Measurements from ENCODE around the gene CDH4. TPM values are rescaled to one million over a fixed set of nuclear protein-coding genes. Genes with fewer than 3 reads are reported as not detected.
"Not testable (repeated sequence)": the region's sequence is repeated elsewhere in the genome, so short reads cannot be mapped to it uniquely, and the experiment has no call there.

The CDH4 gene
- total RNA-seq, 1 donor from 2014 or later, result 0.99 TPM

DNA sequence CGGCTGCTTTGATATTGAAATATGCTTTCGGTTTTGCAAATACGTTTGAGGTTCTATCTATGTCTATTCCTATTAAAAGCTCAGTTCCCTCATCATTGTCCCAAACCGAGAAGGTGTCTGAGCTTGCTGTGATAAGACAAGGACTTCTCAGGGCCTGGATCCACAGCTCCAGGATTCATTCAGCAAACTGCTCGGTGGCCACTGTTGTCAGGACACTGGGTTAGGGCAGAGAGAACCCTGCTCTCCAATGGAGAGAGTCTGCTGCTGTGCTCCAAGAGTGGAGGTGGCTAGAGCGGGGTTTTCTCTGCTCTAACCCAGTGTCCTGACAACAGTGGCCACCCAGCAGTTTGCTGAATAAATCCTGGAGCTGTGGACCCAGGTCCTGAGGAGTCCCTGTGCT is 198.5 kb downstream of the CDH4 start:
- H3K4me3 Mint-ChIP-seq (ENCODE audit: unreplicated experiment), result no peak overlapping the region
- TF ChIP-seq, protein P1, sequence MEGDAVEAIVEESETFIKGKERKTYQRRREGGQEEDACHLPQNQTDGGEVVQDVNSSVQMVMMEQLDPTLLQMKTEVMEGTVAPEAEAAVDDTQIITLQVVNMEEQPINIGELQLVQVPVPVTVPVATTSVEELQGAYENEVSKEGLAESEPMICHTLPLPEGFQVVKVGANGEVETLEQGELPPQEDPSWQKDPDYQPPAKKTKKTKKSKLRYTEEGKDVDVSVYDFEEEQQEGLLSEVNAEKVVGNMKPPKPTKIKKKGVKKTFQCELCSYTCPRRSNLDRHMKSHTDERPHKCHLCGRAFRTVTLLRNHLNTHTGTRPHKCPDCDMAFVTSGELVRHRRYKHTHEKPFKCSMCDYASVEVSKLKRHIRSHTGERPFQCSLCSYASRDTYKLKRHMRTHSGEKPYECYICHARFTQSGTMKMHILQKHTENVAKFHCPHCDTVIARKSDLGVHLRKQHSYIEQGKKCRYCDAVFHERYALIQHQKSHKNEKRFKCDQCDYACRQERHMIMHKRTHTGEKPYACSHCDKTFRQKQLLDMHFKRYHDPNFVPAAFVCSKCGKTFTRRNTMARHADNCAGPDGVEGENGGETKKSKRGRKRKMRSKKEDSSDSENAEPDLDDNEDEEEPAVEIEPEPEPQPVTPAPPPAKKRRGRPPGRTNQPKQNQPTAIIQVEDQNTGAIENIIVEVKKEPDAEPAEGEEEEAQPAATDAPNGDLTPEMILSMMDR (IDR thresholded peaks at IDR 0.05), result no peak
- no peak overlapping the region for H3K27ac Mint-ChIP-seq (ENCODE audit: unreplicated experiment)
- H3K27me3 Mint-ChIP-seq (ENCODE audit: low read depth), result peaks cover 2% of the 10 kb centered on the region
- H3K4me1 Mint-ChIP-seq (ENCODE audit: low read depth), result no peaks in the 10 kb centered on the region
- H3K9me3 Mint-ChIP-seq (ENCODE audit: low read depth), result no peaks in the 10 kb centered on the region
- no peak for DNase-seq (ENCODE audit: low spot score)
- H3K36me3 Mint-ChIP-seq (ENCODE audit: low read depth), result no peaks in the 10 kb centered on the region

DNA sequence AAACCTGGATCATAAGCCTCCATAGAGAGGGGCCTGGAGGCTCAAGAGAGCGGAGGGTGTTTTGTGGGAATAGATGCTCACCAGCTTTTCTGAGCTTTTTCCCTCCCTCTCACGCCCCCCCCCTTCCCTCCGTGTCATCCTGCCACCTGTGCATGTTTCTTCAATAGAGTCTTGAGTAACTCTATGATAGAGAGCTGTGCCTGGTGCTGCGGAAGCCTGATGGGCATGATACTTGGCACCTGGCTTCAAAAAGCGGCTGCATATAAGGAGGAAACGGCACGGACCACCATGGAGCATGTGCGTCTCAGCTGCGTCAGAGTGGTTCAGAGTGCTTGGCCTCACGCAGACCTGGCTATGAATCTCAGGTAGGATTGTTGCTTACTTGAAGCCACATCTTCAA is 198.9 kb downstream of the CDH4 start:
- no peak overlapping the region for H3K4me3 Mint-ChIP-seq (ENCODE audit: unreplicated experiment)
- DNase-seq (ENCODE audit: low spot score), result no peak
- H3K27me3 Mint-ChIP-seq (ENCODE audit: low read depth), result peaks cover 2% of the 10 kb centered on the region
- TF ChIP-seq, protein P1 (IDR thresholded peaks at IDR 0.05), result no peak
- no peak overlapping the region for H3K27ac Mint-ChIP-seq (ENCODE audit: unreplicated experiment)
- no peaks in the 10 kb centered on the region for H3K4me1 Mint-ChIP-seq (ENCODE audit: low read depth)
- H3K9me3 Mint-ChIP-seq (ENCODE audit: low read depth), result no peaks in the 10 kb centered on the region
- no peaks in the 10 kb centered on the region for H3K36me3 Mint-ChIP-seq (ENCODE audit: low read depth)

DNA sequence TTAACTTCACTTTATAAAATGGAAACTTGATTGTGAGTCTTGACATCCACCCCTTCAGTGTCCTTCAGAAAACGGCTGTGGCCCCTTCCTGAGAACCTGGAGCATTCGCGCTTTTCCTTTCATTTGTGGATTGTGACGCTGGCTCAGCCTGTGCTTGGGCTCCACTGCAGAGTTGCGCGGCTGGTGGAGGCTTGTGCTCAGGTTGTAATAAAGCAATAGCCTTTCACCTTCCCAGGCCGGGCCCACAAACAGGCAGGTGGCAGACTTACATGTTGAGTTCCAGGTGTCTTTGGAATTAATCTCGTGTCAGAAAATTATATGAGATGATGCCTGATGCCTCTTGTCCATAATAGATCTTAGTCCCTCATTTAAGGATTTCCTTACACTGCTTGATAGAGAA is 199.9 kb downstream of the CDH4 start:
- Mint-ChIP-seq H3K4me3 (ENCODE audit: unreplicated experiment) (no peak overlapping the region), H3K36me3 (ENCODE audit: low read depth) (no peaks in the 10 kb centered on the region), H3K4me1 (ENCODE audit: low read depth) (no peaks in the 10 kb centered on the region), H3K27me3 (ENCODE audit: low read depth) (peaks cover 2% of the 10 kb centered on the region), H3K9me3 (ENCODE audit: low read depth) (no peaks in the 10 kb centered on the region), H3K27ac (ENCODE audit: unreplicated experiment) (no peak overlapping the region)
- DNase-seq (ENCODE audit: low spot score), result no peak
- TF ChIP-seq, protein P1 (IDR thresholded peaks at IDR 0.05), result no peak

DNA sequence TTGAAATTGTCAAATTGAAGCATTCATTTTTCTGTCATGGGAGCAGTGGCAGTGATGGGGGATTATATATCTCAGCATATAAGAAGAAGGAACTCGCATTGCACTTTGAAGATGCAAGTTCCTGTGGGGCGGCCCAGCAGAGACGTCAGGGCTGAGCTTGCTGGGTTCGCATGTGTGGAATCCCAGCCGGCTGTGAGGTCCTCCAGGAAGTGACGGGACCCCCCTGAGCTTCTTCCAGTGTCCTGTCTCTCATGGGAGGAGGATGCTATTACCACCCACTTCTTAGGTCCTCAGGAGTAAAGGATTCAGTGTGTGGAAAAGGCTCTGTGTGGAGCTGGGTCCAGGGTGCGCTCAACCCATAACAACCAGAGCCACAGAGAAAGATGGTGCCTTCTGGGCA is 201.2 kb downstream of the CDH4 start:
- no peak overlapping the region for H3K4me3 Mint-ChIP-seq (ENCODE audit: unreplicated experiment)
- H3K9me3 Mint-ChIP-seq (ENCODE audit: low read depth), result no peaks in the 10 kb centered on the region
- H3K36me3 Mint-ChIP-seq (ENCODE audit: low read depth), result no peaks in the 10 kb centered on the region
- DNase-seq (ENCODE audit: low spot score), result no peak
- no peak overlapping the region for H3K27ac Mint-ChIP-seq (ENCODE audit: unreplicated experiment)
- no peaks in the 10 kb centered on the region for H3K4me1 Mint-ChIP-seq (ENCODE audit: low read depth)
- TF ChIP-seq, protein P1 (IDR thresholded peaks at IDR 0.05), result no peak
- peaks cover 2% of the 10 kb centered on the region for H3K27me3 Mint-ChIP-seq (ENCODE audit: low read depth)

DNA sequence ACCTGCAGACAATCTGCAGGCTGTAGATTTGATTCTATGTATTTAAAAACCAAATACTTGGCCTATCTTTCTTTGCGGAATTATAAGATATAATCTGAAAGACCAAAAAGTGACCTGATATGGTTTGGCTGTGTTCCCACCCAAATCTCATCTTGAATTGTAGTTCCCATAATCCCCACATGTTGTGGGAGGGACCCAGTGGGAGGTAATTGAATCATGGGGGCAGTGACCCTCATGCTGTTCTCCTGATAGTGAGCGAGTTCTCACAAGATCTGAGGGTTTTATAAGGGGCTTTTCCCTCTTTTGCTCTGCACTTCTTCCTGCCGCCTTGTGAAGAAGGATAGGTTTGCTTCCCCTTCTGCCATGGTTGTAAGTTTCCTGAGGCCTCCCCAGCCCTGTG is 201.6 kb downstream of the CDH4 start:
- not testable (repeated sequence) for DNase-seq (ENCODE audit: low spot score); H3K4me1 Mint-ChIP-seq (ENCODE audit: low read depth); H3K9me3 Mint-ChIP-seq (ENCODE audit: low read depth); H3K27ac Mint-ChIP-seq (ENCODE audit: unreplicated experiment); H3K4me3 Mint-ChIP-seq (ENCODE audit: unreplicated experiment); H3K36me3 Mint-ChIP-seq (ENCODE audit: low read depth); H3K27me3 Mint-ChIP-seq (ENCODE audit: low read depth)

DNA sequence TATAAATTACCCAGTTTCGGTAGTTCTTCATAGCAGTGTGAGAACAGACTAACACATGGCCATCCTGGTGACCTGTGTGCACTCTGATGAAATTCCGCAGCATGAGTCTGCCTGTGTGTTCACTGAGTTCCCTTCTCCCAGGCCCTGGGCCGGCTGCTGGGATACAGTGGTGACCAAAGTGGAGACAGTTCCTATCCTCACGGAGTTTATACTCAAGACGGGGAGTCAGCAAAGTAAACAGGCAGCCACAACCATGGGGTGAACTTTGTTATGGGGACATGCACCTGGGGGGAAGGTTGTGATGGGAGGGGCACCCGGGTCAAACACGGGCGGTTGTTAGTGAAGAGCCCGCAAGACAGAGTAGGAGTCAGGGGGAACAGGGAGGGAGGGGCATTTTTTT is 202.0 kb downstream of the CDH4 start:
- H3K4me3 Mint-ChIP-seq (ENCODE audit: unreplicated experiment), result no peak overlapping the region
- no peaks in the 10 kb centered on the region for H3K36me3 Mint-ChIP-seq (ENCODE audit: low read depth)
- no peaks in the 10 kb centered on the region for H3K9me3 Mint-ChIP-seq (ENCODE audit: low read depth)
- H3K27ac Mint-ChIP-seq (ENCODE audit: unreplicated experiment), result no peak overlapping the region
- peaks cover 2% of the 10 kb centered on the region for H3K27me3 Mint-ChIP-seq (ENCODE audit: low read depth)
- TF ChIP-seq, protein P1 (IDR thresholded peaks at IDR 0.05), result no peak
- no peak for DNase-seq (ENCODE audit: low spot score)
- no peaks in the 10 kb centered on the region for H3K4me1 Mint-ChIP-seq (ENCODE audit: low read depth)
